ENCODE results near the gene RPTOR.
A peak's percentile ranks its signal among the peaks of the same experiment; 100 is the strongest.

RPTOR gene

GRCh38 chr17:80676564-80676963 lies 131.9 kb downstream of the RPTOR start (continued):
- TF ChIP-seq, protein P1, sequence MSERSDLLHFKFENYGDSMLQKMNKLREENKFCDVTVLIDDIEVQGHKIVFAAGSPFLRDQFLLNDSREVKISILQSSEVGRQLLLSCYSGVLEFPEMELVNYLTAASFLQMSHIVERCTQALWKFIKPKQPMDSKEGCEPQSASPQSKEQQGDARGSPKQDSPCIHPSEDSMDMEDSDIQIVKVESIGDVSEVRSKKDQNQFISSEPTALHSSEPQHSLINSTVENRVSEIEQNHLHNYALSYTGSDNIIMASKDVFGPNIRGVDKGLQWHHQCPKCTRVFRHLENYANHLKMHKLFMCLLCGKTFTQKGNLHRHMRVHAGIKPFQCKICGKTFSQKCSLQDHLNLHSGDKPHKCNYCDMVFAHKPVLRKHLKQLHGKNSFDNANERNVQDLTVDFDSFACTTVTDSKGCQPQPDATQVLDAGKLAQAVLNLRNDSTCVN (tag by site-specific recombination; optimal IDR thresholded peaks at IDR 0.05) = no peak
- no peak for TF ChIP-seq FEZF1 (tag by site-specific recombination; IDR thresholded peaks at IDR 0.05)
- no peak for TF ChIP-seq WT1 (tag by site-specific recombination; IDR thresholded peaks at IDR 0.05)
- no peak for TF ChIP-seq GFI1B (tag by site-specific recombination; IDR thresholded peaks at IDR 0.05)
- TF ChIP-seq, protein P2, sequence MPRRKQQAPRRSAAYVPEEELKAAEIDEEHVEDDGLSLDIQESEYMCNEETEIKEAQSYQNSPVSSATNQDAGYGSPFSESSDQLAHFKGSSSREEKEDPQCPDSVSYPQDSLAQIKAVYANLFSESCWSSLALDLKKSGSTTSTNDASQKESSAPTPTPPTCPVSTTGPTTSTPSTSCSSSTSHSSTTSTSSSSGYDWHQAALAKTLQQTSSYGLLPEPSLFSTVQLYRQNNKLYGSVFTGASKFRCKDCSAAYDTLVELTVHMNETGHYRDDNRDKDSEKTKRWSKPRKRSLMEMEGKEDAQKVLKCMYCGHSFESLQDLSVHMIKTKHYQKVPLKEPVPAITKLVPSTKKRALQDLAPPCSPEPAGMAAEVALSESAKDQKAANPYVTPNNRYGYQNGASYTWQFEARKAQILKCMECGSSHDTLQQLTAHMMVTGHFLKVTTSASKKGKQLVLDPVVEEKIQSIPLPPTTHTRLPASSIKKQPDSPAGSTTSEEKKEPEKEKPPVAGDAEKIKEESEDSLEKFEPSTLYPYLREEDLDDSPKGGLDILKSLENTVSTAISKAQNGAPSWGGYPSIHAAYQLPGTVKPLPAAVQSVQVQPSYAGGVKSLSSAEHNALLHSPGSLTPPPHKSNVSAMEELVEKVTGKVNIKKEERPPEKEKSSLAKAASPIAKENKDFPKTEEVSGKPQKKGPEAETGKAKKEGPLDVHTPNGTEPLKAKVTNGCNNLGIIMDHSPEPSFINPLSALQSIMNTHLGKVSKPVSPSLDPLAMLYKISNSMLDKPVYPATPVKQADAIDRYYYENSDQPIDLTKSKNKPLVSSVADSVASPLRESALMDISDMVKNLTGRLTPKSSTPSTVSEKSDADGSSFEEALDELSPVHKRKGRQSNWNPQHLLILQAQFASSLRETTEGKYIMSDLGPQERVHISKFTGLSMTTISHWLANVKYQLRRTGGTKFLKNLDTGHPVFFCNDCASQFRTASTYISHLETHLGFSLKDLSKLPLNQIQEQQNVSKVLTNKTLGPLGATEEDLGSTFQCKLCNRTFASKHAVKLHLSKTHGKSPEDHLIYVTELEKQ (tag by site-specific recombination; IDR thresholded peaks at IDR 0.05; ENCODE audit: borderline replicate concordance) = no peak
- TF ChIP-seq ZNF785 (tag by site-specific recombination; IDR thresholded peaks at IDR 0.05) = no peak
- TF ChIP-seq ZNF239 (tag by site-specific recombination; IDR thresholded peaks at IDR 0.05) = no peak
- TF ChIP-seq ZNF48 (tag by site-specific recombination; IDR thresholded peaks at IDR 0.05) = no peak
- TF ChIP-seq ZNF639 (tag by site-specific recombination; IDR thresholded peaks at IDR 0.05) = no peak
- no peak for TF ChIP-seq ZNF10 (tag by site-specific recombination; IDR thresholded peaks at IDR 0.05)

DNA sequence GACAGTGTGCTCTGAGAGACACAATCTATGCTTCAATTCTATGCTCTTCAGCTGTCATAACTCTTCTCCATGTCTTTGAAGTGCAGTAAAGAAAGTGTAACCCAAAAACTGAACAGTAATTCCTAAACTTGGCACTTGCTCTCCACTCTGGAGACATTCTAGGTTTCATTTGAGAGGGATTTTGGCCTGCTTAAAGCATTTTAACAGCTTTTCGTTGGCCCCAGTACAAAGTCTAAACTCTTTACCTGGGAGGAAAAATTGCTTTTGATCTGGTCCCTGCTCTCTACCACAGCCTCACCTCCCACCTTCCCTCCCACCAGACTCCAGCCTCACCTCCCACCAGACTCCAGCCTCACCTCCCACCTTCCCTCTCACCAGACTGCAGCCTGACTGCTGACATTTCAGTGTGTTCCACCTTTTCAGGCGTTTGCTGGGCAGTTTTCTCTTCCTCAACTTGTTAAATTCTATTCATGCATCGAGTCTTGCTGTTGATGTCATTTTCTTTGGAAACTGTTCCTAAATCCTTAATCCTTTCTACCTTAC lies 132.6 kb downstream of the RPTOR start:
- CTCF ChIA-PET = interaction anchor here (1.0 to 1.1 kb wide), 2 partner anchors 27 to 102 kb away, joined by 4 to 5 read pairs; no protein-coding TSS in a partner anchor
- Histone ChIP-seq H3K27ac (ENCODE audit: extremely low read depth, low read depth, low read length) (no peak overlapping the region), H3K4me1 (ENCODE audit: control insufficient read depth, insufficient read depth, low read length) (peaks cover 17% of the 10 kb centered on the region), H3K4me3 (ENCODE audit: low read depth, low read length) (no peak overlapping the region), H3K36me3 (ENCODE audit: control insufficient read depth in 2 of 2, insufficient read depth in 1 of 2, low read length in 2 of 2) (no peaks in the 10 kb centered on the region), H3K9me3 (ENCODE audit: control insufficient read depth, insufficient read depth, low read depth, low read length) (no peaks in the 10 kb centered on the region; the same call in 1 of the 2 replicates)
- POLR2A ChIA-PET = no interaction called here
- TF ChIP-seq ZFP3 (tag by site-specific recombination; IDR thresholded peaks at IDR 0.05; ENCODE audit: low read depth) = no peak
- TF ChIP-seq ZNF792 (tag by site-specific recombination; IDR thresholded peaks at IDR 0.05) = no peak
- peak; percentile 96 for TF ChIP-seq EGR2 (tag by site-specific recombination; IDR thresholded peaks at IDR 0.05; ENCODE audit: low read depth)
- peak; percentile 95 for TF ChIP-seq ZFHX2 (tag by site-specific recombination; conservative IDR thresholded peaks at IDR 0.05)

GRCh38 chr17:80679816-80680215 lies 135.2 kb downstream of the RPTOR start:
- H3K4me3 ChIP-seq (ENCODE audit: low read depth, low read length) = no peak overlapping the region
- TF ChIP-seq ZNF10 (tag by site-specific recombination; IDR thresholded peaks at IDR 0.05) (no peak), ZNF513 (tag by site-specific recombination; IDR thresholded peaks at IDR 0.05) (no peak), ZBTB8A (tag by site-specific recombination; IDR thresholded peaks at IDR 0.05) (no peak), ZIC2 (tag by site-specific recombination; IDR thresholded peaks at IDR 0.05) (peak; percentile 71)
- POLR2A ChIA-PET = no interaction called here
- no peaks in the 10 kb centered on the region for H3K9me3 ChIP-seq (ENCODE audit: control insufficient read depth, insufficient read depth, low read depth, low read length)
- H3K4me1 ChIP-seq (ENCODE audit: control insufficient read depth, insufficient read depth, low read length) = peaks cover 13% of the 10 kb centered on the region
- peaks cover 0 to 4% of the 10 kb centered on the region in 2 experiments; a peak in 2 of 3 replicates for H3K36me3 ChIP-seq (ENCODE audit: control insufficient read depth in 2 of 2, insufficient read depth in 1 of 2, low read length in 2 of 2)
- no peak overlapping the region for H3K27ac ChIP-seq (ENCODE audit: extremely low read depth, low read depth, low read length)
- CTCF ChIA-PET = interaction anchor here (0.7 to 1.8 kb wide), 4 partner anchors 30 to 622 kb away, joined by 3 to 6 read pairs (median 6); no protein-coding TSS in a partner anchor
